Fibroblast of the aortic adventitia (primary cell): Measurements from ENCODE around the gene PODXL. TPM values are rescaled to one million over a fixed set of nuclear protein-coding genes. Genes with fewer than 3 reads are reported as not detected.

Source experiments
- DNase-seq: peaks from one replicate; pipeline ENCODE4 v3.0.0-alpha.2; 2010; ENCODE audit warnings: low read depth
- H3K4me3 ChIP-seq: 2 replicates; pipeline ENCODE4 v1.5.1; 2011; ENCODE audit warnings: low read depth, mild to moderate bottlenecking, control low read depth, low read length, moderate library complexity
- CTCF ChIP-seq: IDR thresholded peaks from 2 replicates; pipeline ENCODE4 v1.5.1; 2011; ENCODE audit warnings: mild to moderate bottlenecking, low read length, control low read depth, inconsistent platforms; ENCODE audit not compliant: insufficient read depth
- total RNA-seq: library from RNA; depleted of rRNA; stranded (reverse); fragments of >200 nt; gene quantifications from 2 replicates; pipeline ENCODE4 v1.2.3, GENCODE V29; 2012; ENCODE audit warnings: low replicate concordance

PODXL gene
- total RNA-seq = 2.3 and 7.3 TPM in 2 replicates

GRCh38 chr7:131556053-131556908, at the start of gene PODXL:
TSS of gene PODXL (minus strand) at chr7:131556628. CDS start at chr7:131556359, 269 bp downstream.
- TF ChIP-seq CTCF = no peak
- DNase-seq = peak; percentile 39
- peak within 1 kb of the TSS; percentile 71 for H3K4me3 ChIP-seq

- no peak for TF ChIP-seq CTCF
- no peak for DNase-seq
- no peak overlapping the region for H3K4me3 ChIP-seq
These were observed 49.0 kb upstream of the PODXL start for GRCh38 chr7:131605280-131605878.

- peak; percentile 30 for DNase-seq
- H3K4me3 ChIP-seq = no peak overlapping the region
- no peak for TF ChIP-seq CTCF
These were observed 48.4 kb upstream of the PODXL start for GRCh38 chr7:131604841-131605279.

- no peak for DNase-seq
- H3K4me3 ChIP-seq = no peak overlapping the region
- TF ChIP-seq CTCF = no peak
These were observed 47.5 kb upstream of the PODXL start for GRCh38 chr7:131603932-131604331.

- DNase-seq = peak; percentile 18
- no peak for TF ChIP-seq CTCF
- H3K4me3 ChIP-seq = no peak overlapping the region
These were observed 46.6 kb upstream of the PODXL start for GRCh38 chr7:131602994-131603372.

- no peak for DNase-seq
- H3K4me3 ChIP-seq = no peak overlapping the region
- no peak for TF ChIP-seq CTCF
These were observed 46.0 kb upstream of the PODXL start for GRCh38 chr7:131602304-131602993.
